WI38 (cell line): ENCODE results near the gene HIPK2.
"Not testable (repeated sequence)": the region's sequence is repeated elsewhere in the genome, so short reads cannot be mapped to it uniquely, and the experiment has no call there.

ENCODE experiments used
- H3K4me3 ChIP-seq: 2 replicates; pipeline ENCODE4 v1.5.1; 2011; ENCODE audit warnings: low read depth, mild to moderate bottlenecking, control low read depth, low read length
- CTCF ChIP-seq: IDR thresholded peaks from 2 replicates; pipeline ENCODE4 v1.5.1; 2012; ENCODE audit warnings: low read depth, mild to moderate bottlenecking, control low read depth, low read length

Gene HIPK2

DNA sequence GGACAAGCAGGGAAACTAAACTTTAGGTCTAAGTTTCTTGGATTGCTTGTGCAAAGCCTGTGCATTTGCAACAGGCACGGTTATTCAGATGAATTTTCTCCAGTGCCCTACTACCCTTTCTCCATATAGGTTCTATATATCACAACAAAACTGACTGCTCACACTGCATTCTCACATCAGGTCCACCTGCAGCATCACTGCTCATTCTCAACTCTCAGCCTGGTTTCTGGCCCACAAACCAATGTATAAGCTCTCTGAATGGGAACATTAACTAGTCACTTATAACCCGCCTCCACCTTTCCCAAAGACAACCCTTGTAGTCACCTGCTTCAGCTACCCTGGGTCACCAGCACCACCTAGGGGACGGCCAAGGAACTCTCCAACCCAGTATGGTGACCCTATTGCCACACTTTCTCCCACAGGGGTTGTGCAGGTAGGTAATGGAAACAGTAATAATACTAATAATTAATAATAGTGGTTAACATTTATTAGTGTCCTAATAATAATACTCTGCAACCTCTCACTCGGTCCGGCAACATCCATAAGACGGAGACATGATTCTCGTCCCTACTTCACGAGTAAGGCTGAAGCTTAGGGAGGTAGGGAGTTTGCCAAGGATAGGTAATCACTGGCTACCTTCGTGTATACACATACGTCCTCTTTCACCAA, 157.0 kb downstream of the HIPK2 start:
- no peak overlapping the region for H3K4me3 ChIP-seq
- TF ChIP-seq CTCF: peak; percentile 59

DNA sequence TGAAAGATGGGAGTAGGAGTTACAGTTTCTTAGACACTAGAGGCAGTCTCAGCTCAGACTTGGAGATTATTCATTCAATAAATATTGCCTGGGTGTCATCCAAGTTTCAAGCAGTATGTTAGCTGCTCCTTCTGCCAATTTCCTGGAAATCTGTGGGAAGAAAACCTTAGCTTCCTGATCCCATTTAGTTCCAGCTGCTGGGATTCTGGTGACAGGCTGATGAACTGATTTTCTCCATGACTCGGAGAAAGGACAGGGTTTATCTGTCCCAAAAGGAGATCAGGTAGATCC, 158.5 kb downstream of the HIPK2 start:
- H3K4me3 ChIP-seq: no peak overlapping the region
- no peak for TF ChIP-seq CTCF

GRCh38 chr7:139618482-139619366, 159.1 kb downstream of the HIPK2 start:
- no peak overlapping the region for H3K4me3 ChIP-seq
- TF ChIP-seq CTCF: peak; percentile 54

DNA sequence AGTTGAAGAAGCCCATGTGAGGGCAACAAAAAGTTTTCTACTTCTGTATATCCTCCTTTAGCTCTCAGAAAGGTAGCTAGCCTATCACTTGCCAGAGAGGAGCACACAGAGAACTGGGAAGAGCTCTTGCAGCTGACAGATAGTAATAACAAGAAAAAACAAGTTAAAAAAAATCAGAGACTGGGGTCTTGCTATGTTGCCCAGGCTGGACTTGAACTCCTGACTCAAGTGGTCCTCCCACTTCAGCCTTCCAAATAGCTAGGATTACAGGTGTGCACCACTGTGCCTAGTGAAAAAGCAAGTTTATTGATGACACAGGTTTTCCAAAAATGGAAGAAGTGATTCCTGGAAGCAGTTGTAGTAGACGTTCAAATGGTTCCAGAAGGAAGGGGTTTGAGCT, 160.7 kb downstream of the HIPK2 start:
- no peak for TF ChIP-seq CTCF
- H3K4me3 ChIP-seq: no peak overlapping the region

- H3K4me3 ChIP-seq: no peak overlapping the region
- TF ChIP-seq CTCF: no peak
These were observed 162.9 kb downstream of the HIPK2 start for GRCh38 chr7:139614886-139615285.

GRCh38 chr7:139613971-139614411, 163.8 kb downstream of the HIPK2 start:
- no peak overlapping the region for H3K4me3 ChIP-seq
- TF ChIP-seq CTCF: no peak

DNA sequence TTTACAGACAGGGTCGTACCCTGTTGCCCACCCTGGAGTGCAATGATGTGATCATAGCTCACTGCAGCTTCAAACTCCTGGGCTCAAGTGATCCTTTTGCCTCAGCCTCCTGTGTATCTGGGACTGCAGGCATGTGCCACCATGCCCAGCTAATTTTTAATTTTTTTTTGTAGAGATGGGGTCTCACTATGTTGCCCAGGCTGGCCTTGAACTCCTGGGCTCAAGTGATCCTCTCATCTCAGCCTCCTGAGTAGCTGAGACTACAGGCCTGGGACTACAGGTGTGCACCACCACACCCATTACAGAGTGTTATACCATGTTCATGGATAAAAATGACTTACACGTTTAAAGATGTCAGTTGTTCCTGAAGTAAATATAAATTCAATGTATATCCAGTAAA, 166.2 kb downstream of the HIPK2 start:
- H3K4me3 ChIP-seq: not testable (repeated sequence)
